Measurements from ENCODE around the gene AIFM3.

AIFM3 gene

GRCh38 chr22:20959578-20960461, 7.2 kb upstream of the AIFM3 start:
- no peak for DNase-seq (ENCODE audit: low spot score)
- H3K27ac ChIP-seq: peak overlapping the region; percentile 75
- TF ChIP-seq CTCF (conservative IDR thresholded peaks at IDR 0.05; ENCODE audit: low read depth): no peak
- CTCF ChIA-PET: interaction anchor here (0.7 kb wide), 1 partner anchor 75 kb away, joined by 3 read pairs; no protein-coding TSS in a partner anchor
- POLR2A ChIA-PET (ENCODE audit: low non-redundant PET): no interaction called here

- POLR2A ChIA-PET (ENCODE audit: low non-redundant PET): no interaction called here
Observed at GRCh38 chr22:20960609-20961008, 6.4 kb upstream of the AIFM3 start.

GRCh38 chr22:20962491-20962945, 4.5 kb upstream of the AIFM3 start:
- no peak for TF ChIP-seq CTCF (conservative IDR thresholded peaks at IDR 0.05; ENCODE audit: low read depth)
- ChIA-PET POLR2A (ENCODE audit: low non-redundant PET) (no interaction called here), CTCF (interaction anchor here (1.7 kb wide), 1 partner anchor 10 kb away, joined by 6 read pairs; no protein-coding TSS in a partner anchor)
- no peak for DNase-seq (ENCODE audit: low spot score)
- peak overlapping the region; percentile 75 for H3K27ac ChIP-seq

More at GRCh38 chr22:20960609-20961008, 6.4 kb upstream of the AIFM3 start:
- CTCF ChIA-PET: no interaction called here
- TF ChIP-seq CTCF (conservative IDR thresholded peaks at IDR 0.05; ENCODE audit: low read depth): no peak
- no peak for DNase-seq (ENCODE audit: low spot score)
- peak overlapping the region; percentile 75 for H3K27ac ChIP-seq

GRCh38 chr22:20963201-20964052, 3.6 kb upstream of the AIFM3 start:
- H3K27ac ChIP-seq: peak overlapping the region; percentile 15; the same call in 1 of the 2 replicates
- no peak for TF ChIP-seq CTCF (conservative IDR thresholded peaks at IDR 0.05; ENCODE audit: low read depth)
- ChIA-PET CTCF (no interaction called here), POLR2A (ENCODE audit: low non-redundant PET) (no interaction called here)
- DNase-seq (ENCODE audit: low spot score): no peak

- no peak for TF ChIP-seq CTCF (conservative IDR thresholded peaks at IDR 0.05; ENCODE audit: low read depth)
- ChIA-PET CTCF (no interaction called here), POLR2A (ENCODE audit: low non-redundant PET) (no interaction called here)
- H3K27ac ChIP-seq: no peak overlapping the region
- no peak for DNase-seq (ENCODE audit: low spot score)
Observed at GRCh38 chr22:20964090-20964798, 2.8 kb upstream of the AIFM3 start.

- no peak for TF ChIP-seq CTCF (conservative IDR thresholded peaks at IDR 0.05; ENCODE audit: low read depth)
- ChIA-PET POLR2A (ENCODE audit: low non-redundant PET) (no interaction called here), CTCF (no interaction called here)
- no peak overlapping the region for H3K27ac ChIP-seq
- no peak for DNase-seq (ENCODE audit: low spot score)
Observed at GRCh38 chr22:20964799-20965103, 2.3 kb upstream of the AIFM3 start.
